WERI-Rb-1 (cell line): Measurements from ENCODE around the gene SRP68.

Experiments used
- DNase-seq: peaks from one replicate; pipeline ENCODE4 v3.0.0-alpha.2; 2020
- H3K27ac ChIP-seq: fragments of 250-450 bp; sonication (Bioruptor Pico); 2 replicates; pipeline ENCODE4 v1.5.1; 2020; ENCODE audit warnings: mild to moderate bottlenecking, moderate library complexity
- H3K27me3 ChIP-seq: fragments of 250-450 bp; sonication (Bioruptor Pico); 2 replicates; pipeline ENCODE4 v1.5.1; 2021; ENCODE audit warnings: mild to moderate bottlenecking, low read depth, moderate library complexity; ENCODE audit not compliant: insufficient read depth, severe bottlenecking
- H3K36me3 ChIP-seq: fragments of 250-450 bp; sonication (Bioruptor Pico); 2 replicates; pipeline ENCODE4 v1.5.1; 2020; ENCODE audit warnings: mild to moderate bottlenecking, moderate library complexity
- H3K4me3 ChIP-seq: 2 replicates; pipeline ENCODE4 v1.5.1; 2011; ENCODE audit warnings: low read depth, mild to moderate bottlenecking, control low read depth, low read length
- H3K9me3 ChIP-seq: fragments of 250-450 bp; sonication (Bioruptor Pico); 2 replicates; pipeline ENCODE4 v1.5.1; 2021; ENCODE audit warnings: mild to moderate bottlenecking, moderate library complexity; ENCODE audit not compliant: severe bottlenecking
- CTCF ChIP-seq: IDR thresholded peaks from 2 replicates; pipeline ENCODE4 v1.5.1; 2011; ENCODE audit warnings: low read depth, mild to moderate bottlenecking, control low read depth, inconsistent platforms, low read length

The SRP68 gene

GRCh38 chr17:76092526-76093413 is 20.5 kb upstream of the SRP68 start:
- peaks cover 97% of the 10 kb centered on the region for H3K36me3 ChIP-seq
- no peaks in the 10 kb centered on the region for H3K27me3 ChIP-seq
- H3K9me3 ChIP-seq = no peaks in the 10 kb centered on the region
- H3K4me3 ChIP-seq = no peak overlapping the region
- DNase-seq = no peak
- H3K27ac ChIP-seq = no peak overlapping the region
- no peak for TF ChIP-seq CTCF

GRCh38 chr17:76091526-76092286 is 19.4 kb upstream of the SRP68 start:
- H3K27me3 ChIP-seq = no peaks in the 10 kb centered on the region
- H3K9me3 ChIP-seq = no peaks in the 10 kb centered on the region
- H3K4me3 ChIP-seq = no peak overlapping the region
- no peak for DNase-seq
- no peak overlapping the region for H3K27ac ChIP-seq
- peaks cover 99% of the 10 kb centered on the region for H3K36me3 ChIP-seq
- no peak for TF ChIP-seq CTCF

- Histone ChIP-seq H3K9me3 (no peaks in the 10 kb centered on the region), H3K4me3 (no peak overlapping the region), H3K27me3 (no peaks in the 10 kb centered on the region), H3K27ac (no peak overlapping the region), H3K36me3 (peaks cover 99% of the 10 kb centered on the region)
- no peak for DNase-seq
- no peak for TF ChIP-seq CTCF
Observed at GRCh38 chr17:76090517-76091129, 18.3 kb upstream of the SRP68 start.

GRCh38 chr17:76089680-76090516 is 17.6 kb upstream of the SRP68 start:
- Histone ChIP-seq H3K9me3 (no peaks in the 10 kb centered on the region), H3K4me3 (no peak overlapping the region), H3K27me3 (no peaks in the 10 kb centered on the region), H3K27ac (no peak overlapping the region), H3K36me3 (peaks cover 99% of the 10 kb centered on the region)
- no peak for TF ChIP-seq CTCF
- DNase-seq = no peak

- H3K36me3 ChIP-seq = peaks cover 99% of the 10 kb centered on the region
Observed at GRCh38 chr17:76088868-76089576, 16.7 kb upstream of the SRP68 start.

More at GRCh38 chr17:76088868-76089576, 16.7 kb upstream of the SRP68 start:
- DNase-seq = no peak
- Histone ChIP-seq H3K4me3 (no peak overlapping the region), H3K9me3 (no peaks in the 10 kb centered on the region), H3K27ac (no peak overlapping the region), H3K27me3 (no peaks in the 10 kb centered on the region)
- TF ChIP-seq CTCF = no peak
